Upper lobe of left lung (tissue), 6 donors: Measurements from ENCODE around the gene TUT7. TPM values are rescaled to one million over a fixed set of nuclear protein-coding genes. Genes with fewer than 3 reads are reported as not detected.

Source experiments
- ATAC-seq, 2 donors: fragments of 200-7000 bp; cut with Tn5 transposase; one replicate each; pipeline ENCODE4 v1.9.1; 2022; ENCODE audit warnings: mild to moderate bottlenecking in 2 of 2, moderate library complexity in 2 of 2; ENCODE audit not compliant: low FRiP score in 2 of 2
- DNase-seq, 2 donors: peaks; one replicate each; pipeline ENCODE4 v3.0.0-alpha.2; 2019 to 2020
- H3K27ac ChIP-seq, 4 donors: fragments of 200-600 bp; sonication (generic); one replicate each; pipeline ENCODE4 v1.5.1; 2016 to 2019
- H3K27me3 ChIP-seq, 4 donors: fragments of 200-600 bp; sonication (generic); one replicate each; pipeline ENCODE4 v1.5.1; 2017 to 2019
- H3K36me3 ChIP-seq, 4 donors: fragments of 200-600 bp; sonication (generic); one replicate each; pipeline ENCODE4 v1.5.1; 2016 to 2019
- H3K4me1 ChIP-seq, 4 donors: fragments of 200-600 bp; sonication (generic); one replicate each; pipeline ENCODE4 v1.5.1; 2018 to 2019
- H3K4me3 ChIP-seq, 4 donors: fragments of 200-600 bp; sonication (generic); one replicate each; pipeline ENCODE4 v1.5.1; 2017 to 2019; ENCODE audit warnings: mild to moderate bottlenecking in 2 of 4, moderate library complexity in 1 of 4
- H3K9me3 ChIP-seq, 4 donors: fragments of 200-600 bp; sonication (generic); one replicate each; pipeline ENCODE4 v1.5.1; 2018 to 2019
- CTCF ChIP-seq, 6 experiments: fragments of 450-650 bp in 4 of 6; fragments of 200-600 bp in 2 of 6; sonication (generic) in 2 of 6; IDR thresholded peaks; one replicate each; pipeline ENCODE4 v1.5.1; 2016 to 2019; ENCODE audit warnings: antibody characterized with exemption in 6 of 6
- EP300 ChIP-seq, 4 donors: sonication (generic); formaldehyde crosslinking; IDR thresholded peaks; one replicate each; pipeline ENCODE4 v1.5.1; 2017; ENCODE audit warnings: antibody characterized with exemption in 4 of 4, control low read depth in 2 of 4
- POLR2A ChIP-seq, 4 donors: fragments of 450-650 bp; IDR thresholded peaks; one replicate each; pipeline ENCODE4 v1.5.1; 2016 to 2017; ENCODE audit warnings: antibody characterized with exemption in 4 of 4, mild to moderate bottlenecking in 2 of 4
- POLR2AphosphoS5 ChIP-seq, 2 donors: sonication (generic); formaldehyde crosslinking; IDR thresholded peaks; one replicate each; pipeline ENCODE4 v1.5.1; 2017; ENCODE audit warnings: antibody characterized with exemption in 2 of 2
- WGBS, 2 donors: methylation state at CpG; one replicate each; pipeline ENCODE4 v1.1.5; 2017 to 2018; 5-methylcytosine and 5-hydroxymethylcytosine counted together
- total RNA-seq, 6 donors: library from RNA; depleted of rRNA in 4 of 6; stranded (reverse); fragments of >200 nt in 4 of 6; gene quantifications; one replicate each; pipeline versions ENCODE4 v1.1.0 to v1.2.1, GENCODE V29; 2016 to 2021
- donor health status: DM: no; HTN: no; CAD: no; lungs with moderate emphysema.
- donor health status: DM: no; HTN: yes; CAD: no; lungs with severe emphysema.

Gene TUT7
- total RNA-seq, 6 donors from 2014 or later = 28.6 to 159 (median 47.3) TPM

GRCh38 chr9:86326536-86326935, 27.7 kb downstream of the TUT7 start:
- Histone ChIP-seq H3K9me3 (no peaks in the 10 kb centered on the region), H3K4me1 (no peaks in the 10 kb centered on the region), H3K4me3 (no peak overlapping the region), H3K36me3 (peaks cover 46 to 94% (median 69%) of the 10 kb centered on the region in 4 donors), H3K27ac (no peak overlapping the region), H3K27me3 (no peaks in the 10 kb centered on the region)
- no peak for TF ChIP-seq CTCF (IDR thresholded peaks at IDR 0.05)
- TF ChIP-seq POLR2AphosphoS5 (IDR thresholded peaks at IDR 0.05) = no peak
- no peak for TF ChIP-seq POLR2A (IDR thresholded peaks at IDR 0.05)
- TF ChIP-seq EP300 (IDR thresholded peaks at IDR 0.05) = no peak
- DNase-seq (no peak), ATAC-seq (no peak)
- WGBS, 2 donors = 86 to 87% methylated on average over 3 of the region's 3 CpGs

- Histone ChIP-seq H3K27ac (no peak overlapping the region), H3K36me3 (peaks cover 54 to 99% (median 75%) of the 10 kb centered on the region in 4 donors), H3K4me1 (no peaks in the 10 kb centered on the region), H3K4me3 (no peak overlapping the region), H3K9me3 (no peaks in the 10 kb centered on the region), H3K27me3 (no peaks in the 10 kb centered on the region)
- DNase-seq (no peak), ATAC-seq (no peak)
- no peak for TF ChIP-seq POLR2AphosphoS5 (IDR thresholded peaks at IDR 0.05)
- no peak for TF ChIP-seq EP300 (IDR thresholded peaks at IDR 0.05)
- TF ChIP-seq POLR2A (IDR thresholded peaks at IDR 0.05) = no peak
- no peak for TF ChIP-seq CTCF (IDR thresholded peaks at IDR 0.05)
- WGBS, 2 donors = 90 to 95% methylated on average over 1 of the region's 1 CpG
These were observed 29.3 kb downstream of the TUT7 start for GRCh38 chr9:86324901-86325300.

- no peak for TF ChIP-seq CTCF (IDR thresholded peaks at IDR 0.05)
- no peak for TF ChIP-seq EP300 (IDR thresholded peaks at IDR 0.05)
- no peak for TF ChIP-seq POLR2AphosphoS5 (IDR thresholded peaks at IDR 0.05)
- TF ChIP-seq POLR2A (IDR thresholded peaks at IDR 0.05) = no peak
- no peak for DNase-seq
- Histone ChIP-seq H3K36me3 (peaks cover 54 to 99% (median 79%) of the 10 kb centered on the region in 4 donors), H3K27me3 (no peaks in the 10 kb centered on the region), H3K4me3 (no peak overlapping the region), H3K27ac (no peak overlapping the region), H3K4me1 (no peaks in the 10 kb centered on the region), H3K9me3 (no peaks in the 10 kb centered on the region)
- no peak for ATAC-seq
- 85 to 88% methylated on average over 2 of the region's 2 CpGs for WGBS, 2 donors
These were observed 29.9 kb downstream of the TUT7 start for GRCh38 chr9:86324308-86324707.

GRCh38 chr9:86322973-86323644, 31.1 kb downstream of the TUT7 start:
- H3K4me3 ChIP-seq = no peak overlapping the region
- H3K27me3 ChIP-seq = no peaks in the 10 kb centered on the region
- H3K4me1 ChIP-seq = no peaks in the 10 kb centered on the region
- WGBS, 2 donors = 71 to 74% methylated on average over 8 of the region's 8 CpGs
- no peak overlapping the region for H3K27ac ChIP-seq
- H3K36me3 ChIP-seq = peaks cover 62 to 99% (median 81%) of the 10 kb centered on the region in 4 donors
- H3K9me3 ChIP-seq = no peaks in the 10 kb centered on the region
- TF ChIP-seq POLR2AphosphoS5 (IDR thresholded peaks at IDR 0.05) (no peak), POLR2A (IDR thresholded peaks at IDR 0.05) (no peak), CTCF (IDR thresholded peaks at IDR 0.05) (no peak), EP300 (IDR thresholded peaks at IDR 0.05) (no peak)
- ATAC-seq = no peak
- DNase-seq = no peak

- H3K27ac ChIP-seq = no peak overlapping the region
- H3K4me3 ChIP-seq = no peak overlapping the region
- WGBS, 2 donors = 83 to 84% methylated on average over 5 of the region's 5 CpGs
- no peak for DNase-seq
- no peak for ATAC-seq
- H3K36me3 ChIP-seq = peaks cover 58 to 99% (median 79%) of the 10 kb centered on the region in 4 donors
- no peak for TF ChIP-seq POLR2AphosphoS5 (IDR thresholded peaks at IDR 0.05)
- TF ChIP-seq POLR2A (IDR thresholded peaks at IDR 0.05) = no peak
- no peak for TF ChIP-seq CTCF (IDR thresholded peaks at IDR 0.05)
- TF ChIP-seq EP300 (IDR thresholded peaks at IDR 0.05) = no peak
- H3K9me3 ChIP-seq = no peaks in the 10 kb centered on the region
- no peaks in the 10 kb centered on the region for H3K27me3 ChIP-seq
- no peaks in the 10 kb centered on the region for H3K4me1 ChIP-seq
These were observed 32.8 kb downstream of the TUT7 start for GRCh38 chr9:86321373-86321772.
